ENCODE results near the gene OR5H14. TPM values are rescaled to one million over a fixed set of nuclear protein-coding genes. Genes with fewer than 3 reads are reported as not detected.
"Not testable (repeated sequence)": the region's sequence is repeated elsewhere in the genome, so short reads cannot be mapped to it uniquely, and the experiment has no call there.

The OR5H14 gene
- total RNA-seq = not detected in 2 replicates

GRCh38 chr3:98147179-98147578 lies at the start of gene OR5H14:
OR5H14 (plus strand) TSS chr3:98147479; CDS start chr3:98149386, 1,907 bp downstream.
- no peak for DNase-seq (ENCODE audit: extremely low read depth, low read depth, low spot score)

GRCh38 chr3:98099848-98100247 lies 47.4 kb upstream of the OR5H14 start:
- no peak for DNase-seq (ENCODE audit: extremely low read depth, low read depth, low spot score)

GRCh38 chr3:98108162-98108561 lies 39.1 kb upstream of the OR5H14 start:
- DNase-seq (ENCODE audit: extremely low read depth, low read depth, low spot score) = no peak

- no peak for DNase-seq (ENCODE audit: extremely low read depth, low read depth, low spot score)
Observed at GRCh38 chr3:98109807-98110549, 37.3 kb upstream of the OR5H14 start.

GRCh38 chr3:98110550-98110908 lies 36.8 kb upstream of the OR5H14 start:
- DNase-seq (ENCODE audit: extremely low read depth, low read depth, low spot score) = no peak

- DNase-seq (ENCODE audit: extremely low read depth, low read depth, low spot score) = no peak
Observed at GRCh38 chr3:98114264-98114663, 33.0 kb upstream of the OR5H14 start.

- no peak for DNase-seq (ENCODE audit: extremely low read depth, low read depth, low spot score)
Observed at GRCh38 chr3:98115717-98116116, 31.6 kb upstream of the OR5H14 start.

- DNase-seq (ENCODE audit: extremely low read depth, low read depth, low spot score) = no peak
Observed at GRCh38 chr3:98130421-98130820, 16.9 kb upstream of the OR5H14 start, which contains the start of gene OR5H1. OR5H1 (plus strand) TSS chr3:98130721; CDS start chr3:98132698, 1,977 bp downstream.

GRCh38 chr3:98136631-98137030 lies 10.6 kb upstream of the OR5H14 start:
- DNase-seq (ENCODE audit: extremely low read depth, low read depth, low spot score) = no peak

- DNase-seq (ENCODE audit: extremely low read depth, low read depth, low spot score) = not testable (repeated sequence)
Observed at GRCh38 chr3:98137826-98138557, 9.3 kb upstream of the OR5H14 start.

GRCh38 chr3:98140531-98140930 lies 6.7 kb upstream of the OR5H14 start:
- no peak for DNase-seq (ENCODE audit: extremely low read depth, low read depth, low spot score)

GRCh38 chr3:98148751-98149150 lies 1.5 kb downstream of the OR5H14 start:
- DNase-seq (ENCODE audit: extremely low read depth, low read depth, low spot score) = no peak

- not testable (repeated sequence) for DNase-seq (ENCODE audit: extremely low read depth, low read depth, low spot score)
Observed at GRCh38 chr3:98149456-98149855, 2.2 kb downstream of the OR5H14 start.

GRCh38 chr3:98151241-98151640 lies 4.0 kb downstream of the OR5H14 start:
- DNase-seq (ENCODE audit: extremely low read depth, low read depth, low spot score) = no peak

- DNase-seq (ENCODE audit: extremely low read depth, low read depth, low spot score) = no peak
Observed at GRCh38 chr3:98166396-98166795, 19.1 kb downstream of the OR5H14 start, which contains the start of gene OR5H15. OR5H15 (plus strand) TSS chr3:98166696; CDS start chr3:98168700, 2,004 bp downstream.

GRCh38 chr3:98171071-98171470 lies 23.8 kb downstream of the OR5H14 start:
- no peak for DNase-seq (ENCODE audit: extremely low read depth, low read depth, low spot score)

- DNase-seq (ENCODE audit: extremely low read depth, low read depth, low spot score) = no peak
Observed at GRCh38 chr3:98172621-98173020, 25.3 kb downstream of the OR5H14 start.

- DNase-seq (ENCODE audit: extremely low read depth, low read depth, low spot score) = no peak
Observed at GRCh38 chr3:98180319-98180890, 33.1 kb downstream of the OR5H14 start.

- DNase-seq (ENCODE audit: extremely low read depth, low read depth, low spot score) = no peak
Observed at GRCh38 chr3:98182196-98182595, 34.9 kb downstream of the OR5H14 start.

- DNase-seq (ENCODE audit: extremely low read depth, low read depth, low spot score) = no peak
Observed at GRCh38 chr3:98185180-98185579, 37.9 kb downstream of the OR5H14 start.

- DNase-seq (ENCODE audit: extremely low read depth, low read depth, low spot score) = no peak
Observed at GRCh38 chr3:98188545-98188944, 41.3 kb downstream of the OR5H14 start.

GRCh38 chr3:98190911-98191310 lies 43.6 kb downstream of the OR5H14 start:
- not testable (repeated sequence) for DNase-seq (ENCODE audit: extremely low read depth, low read depth, low spot score)
